Body of pancreas (tissue), 4 donors: ENCODE data around the gene ANKRD44.

Experiments used
- CTCF ChIP-seq, 7 experiments: fragments of 450-650 bp in 4 of 7; fragments of 200-600 bp in 3 of 7; sonication (generic) in 3 of 7; IDR thresholded peaks; one replicate each; pipeline ENCODE4 v1.5.1; 2016 to 2019; ENCODE audit warnings: antibody characterized with exemption in 7 of 7
- POLR2A ChIP-seq, 3 donors: fragments of 450-650 bp; IDR thresholded peaks; one replicate each; pipeline ENCODE4 v1.6.1; 2016; ENCODE audit warnings: antibody characterized with exemption in 3 of 3, mild to moderate bottlenecking in 2 of 3

DNA sequence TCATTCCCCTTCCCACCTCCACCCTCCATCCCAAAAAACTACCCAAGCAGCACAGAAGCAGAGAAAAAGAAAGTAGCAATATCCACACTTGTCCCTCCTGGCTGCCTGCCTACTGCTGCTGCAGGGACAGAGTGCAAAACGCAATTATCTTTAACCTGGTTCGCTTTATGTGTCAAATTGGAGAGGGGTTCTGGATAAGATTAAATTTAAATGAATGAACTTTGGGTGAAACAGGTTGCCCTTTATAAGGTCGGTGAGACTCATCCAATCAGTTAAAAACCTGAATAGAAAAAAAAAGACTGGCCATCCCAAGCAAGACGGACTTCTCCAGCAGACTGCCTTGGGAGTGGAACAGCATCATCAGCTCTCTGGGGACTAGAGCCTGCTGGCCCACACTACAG lies 62.6 kb downstream of the ANKRD44 start:
- TF ChIP-seq CTCF (IDR thresholded peaks at IDR 0.05) = no peak
- no peak for TF ChIP-seq POLR2A (IDR thresholded peaks at IDR 0.05)
